ENCODE measurements around the gene DNAJB2.

The DNAJB2 gene

DNA sequence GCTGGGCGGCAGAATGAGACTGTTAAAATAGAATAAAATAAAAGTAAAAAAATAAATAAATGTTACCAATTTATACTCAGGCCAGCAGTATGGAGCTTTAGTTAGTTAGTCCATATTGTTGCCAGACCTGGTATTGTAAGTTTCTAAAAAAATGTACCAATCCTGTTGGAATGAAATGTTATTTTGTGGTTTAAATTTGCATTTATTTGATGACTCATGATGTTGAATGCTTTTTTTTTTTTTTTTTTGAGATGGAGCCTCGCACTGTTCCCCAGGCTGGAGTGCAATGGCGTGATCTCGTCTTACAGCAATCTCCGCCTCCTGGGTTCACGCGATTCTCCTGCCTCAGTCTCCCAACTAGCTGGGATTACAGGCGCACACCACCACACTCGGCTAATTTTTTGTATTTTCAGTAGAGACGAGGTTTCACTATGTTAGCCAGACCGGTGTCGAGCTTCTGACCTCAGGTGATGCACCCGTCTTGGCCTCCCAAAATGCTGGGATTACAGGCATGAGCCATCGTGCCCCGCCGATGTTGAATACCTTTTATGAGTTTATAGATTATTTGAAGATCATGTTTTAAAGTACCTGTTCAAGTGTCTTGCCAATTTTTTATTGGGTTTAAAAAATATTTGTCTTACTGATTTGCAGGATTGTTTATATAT, 35.8 kb downstream of the DNAJB2 start:
- TF ChIP-seq, protein P1, sequence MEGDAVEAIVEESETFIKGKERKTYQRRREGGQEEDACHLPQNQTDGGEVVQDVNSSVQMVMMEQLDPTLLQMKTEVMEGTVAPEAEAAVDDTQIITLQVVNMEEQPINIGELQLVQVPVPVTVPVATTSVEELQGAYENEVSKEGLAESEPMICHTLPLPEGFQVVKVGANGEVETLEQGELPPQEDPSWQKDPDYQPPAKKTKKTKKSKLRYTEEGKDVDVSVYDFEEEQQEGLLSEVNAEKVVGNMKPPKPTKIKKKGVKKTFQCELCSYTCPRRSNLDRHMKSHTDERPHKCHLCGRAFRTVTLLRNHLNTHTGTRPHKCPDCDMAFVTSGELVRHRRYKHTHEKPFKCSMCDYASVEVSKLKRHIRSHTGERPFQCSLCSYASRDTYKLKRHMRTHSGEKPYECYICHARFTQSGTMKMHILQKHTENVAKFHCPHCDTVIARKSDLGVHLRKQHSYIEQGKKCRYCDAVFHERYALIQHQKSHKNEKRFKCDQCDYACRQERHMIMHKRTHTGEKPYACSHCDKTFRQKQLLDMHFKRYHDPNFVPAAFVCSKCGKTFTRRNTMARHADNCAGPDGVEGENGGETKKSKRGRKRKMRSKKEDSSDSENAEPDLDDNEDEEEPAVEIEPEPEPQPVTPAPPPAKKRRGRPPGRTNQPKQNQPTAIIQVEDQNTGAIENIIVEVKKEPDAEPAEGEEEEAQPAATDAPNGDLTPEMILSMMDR (IDR thresholded peaks at IDR 0.05; ENCODE audit: borderline replicate concordance, insufficient read depth, low read depth, low read length) = no peak
- H3K4me3 ChIP-seq (ENCODE audit: low read depth, low read length) = no peak overlapping the region

DNA sequence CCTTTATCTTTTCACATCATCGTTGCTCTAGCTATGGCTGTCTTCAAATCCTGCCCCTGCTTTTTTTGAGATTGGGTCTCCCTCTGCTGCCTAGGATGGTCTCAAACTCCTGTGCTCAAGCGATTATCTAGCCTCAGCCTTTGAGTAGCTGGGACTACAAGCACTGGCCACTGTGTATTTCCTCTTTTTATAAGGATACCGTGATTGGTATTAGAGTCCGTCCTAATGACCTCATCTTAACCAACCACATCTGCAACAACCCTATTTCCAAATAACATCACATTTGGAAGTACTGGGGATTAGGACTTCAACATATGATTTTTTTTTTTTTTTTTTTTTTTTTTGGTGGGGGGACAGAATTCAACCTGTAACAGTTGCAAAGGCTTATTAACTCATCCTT, 44.3 kb downstream of the DNAJB2 start:
- H3K4me3 ChIP-seq (ENCODE audit: low read depth, low read length) = no peak overlapping the region
- TF ChIP-seq, protein P1 (IDR thresholded peaks at IDR 0.05; ENCODE audit: borderline replicate concordance, insufficient read depth, low read depth, low read length) = no peak

DNA sequence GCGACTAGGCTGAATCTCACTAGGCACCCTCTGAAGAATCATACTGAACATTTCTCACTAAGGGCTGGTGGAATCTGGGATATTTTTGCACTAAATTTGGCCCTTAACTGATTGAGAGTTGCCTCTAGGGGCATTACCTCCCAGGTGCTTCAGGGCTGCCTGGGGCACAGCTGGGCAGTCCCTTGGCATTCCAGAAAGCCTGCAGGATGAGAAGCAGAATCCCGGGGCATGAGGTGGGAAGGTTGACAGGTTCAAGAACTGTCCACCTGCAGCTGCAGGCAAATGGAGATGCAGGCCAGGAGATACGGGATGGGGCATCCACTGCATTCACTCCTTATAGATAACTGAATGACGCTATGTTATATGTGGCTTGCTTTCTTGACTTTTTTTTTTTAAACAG, 46.0 kb downstream of the DNAJB2 start:
- TF ChIP-seq, protein P1 (IDR thresholded peaks at IDR 0.05; ENCODE audit: borderline replicate concordance, insufficient read depth, low read depth, low read length) = no peak
- no peak overlapping the region for H3K4me3 ChIP-seq (ENCODE audit: low read depth, low read length)

DNA sequence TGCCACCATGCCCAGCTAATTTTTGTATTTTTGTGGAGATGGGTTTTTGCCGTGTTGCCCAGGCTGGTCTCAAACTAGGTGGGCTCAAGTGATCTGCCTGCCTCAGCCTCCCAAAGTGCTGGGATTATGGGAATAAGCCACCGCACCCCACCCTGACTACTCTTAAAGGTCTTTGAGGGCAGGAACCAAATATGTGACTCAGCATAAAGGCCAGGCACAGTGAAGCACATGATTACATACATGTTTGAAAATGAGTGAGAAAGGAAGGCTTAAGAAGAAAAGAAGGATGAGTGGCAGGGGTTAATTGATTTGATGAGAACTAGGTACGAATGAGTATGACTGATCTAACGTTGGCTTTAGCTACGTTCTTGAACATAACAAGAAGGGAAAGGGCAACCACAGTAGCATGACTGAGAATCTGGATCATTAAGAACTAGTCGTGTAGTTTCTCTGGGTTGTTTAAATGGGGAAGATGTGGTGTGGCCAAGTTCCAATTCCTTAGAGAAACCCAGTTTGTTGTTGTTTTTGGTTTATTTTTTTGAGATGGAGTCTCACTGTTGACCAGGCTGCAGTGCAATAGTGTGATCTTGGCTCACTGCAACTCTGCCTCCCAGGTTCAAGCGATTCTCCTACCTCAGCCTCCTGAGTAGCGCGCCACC, 46.6 kb downstream of the DNAJB2 start:
- TF ChIP-seq, protein P1 (IDR thresholded peaks at IDR 0.05; ENCODE audit: borderline replicate concordance, insufficient read depth, low read depth, low read length) = no peak

DNA sequence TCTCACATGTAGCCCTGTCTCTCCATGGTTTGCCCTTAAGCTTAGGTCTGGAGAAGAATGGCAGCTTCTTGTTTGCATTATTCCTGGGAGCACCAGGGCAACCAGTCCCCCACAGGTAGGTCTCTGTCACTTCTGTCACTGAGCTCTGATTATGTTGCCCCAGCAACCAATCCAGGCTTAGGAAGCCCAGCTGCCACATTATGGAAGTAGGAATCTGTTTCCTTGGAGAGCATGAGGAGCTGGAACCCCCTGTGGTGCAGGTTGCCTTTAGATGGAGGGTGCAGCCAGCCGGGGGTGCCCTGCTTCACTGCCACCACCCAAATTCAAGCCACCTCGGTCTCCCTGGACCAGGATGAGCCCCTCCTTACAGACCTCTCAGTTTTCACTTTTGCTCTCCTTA, 48.6 kb downstream of the DNAJB2 start:
- TF ChIP-seq, protein P1 (IDR thresholded peaks at IDR 0.05; ENCODE audit: borderline replicate concordance, insufficient read depth, low read depth, low read length) = no peak
- no peak overlapping the region for H3K4me3 ChIP-seq (ENCODE audit: low read depth, low read length)

More for the DNA sequence above, 46.6 kb downstream of the DNAJB2 start:
- no peak overlapping the region for H3K4me3 ChIP-seq (ENCODE audit: low read depth, low read length)

DNA sequence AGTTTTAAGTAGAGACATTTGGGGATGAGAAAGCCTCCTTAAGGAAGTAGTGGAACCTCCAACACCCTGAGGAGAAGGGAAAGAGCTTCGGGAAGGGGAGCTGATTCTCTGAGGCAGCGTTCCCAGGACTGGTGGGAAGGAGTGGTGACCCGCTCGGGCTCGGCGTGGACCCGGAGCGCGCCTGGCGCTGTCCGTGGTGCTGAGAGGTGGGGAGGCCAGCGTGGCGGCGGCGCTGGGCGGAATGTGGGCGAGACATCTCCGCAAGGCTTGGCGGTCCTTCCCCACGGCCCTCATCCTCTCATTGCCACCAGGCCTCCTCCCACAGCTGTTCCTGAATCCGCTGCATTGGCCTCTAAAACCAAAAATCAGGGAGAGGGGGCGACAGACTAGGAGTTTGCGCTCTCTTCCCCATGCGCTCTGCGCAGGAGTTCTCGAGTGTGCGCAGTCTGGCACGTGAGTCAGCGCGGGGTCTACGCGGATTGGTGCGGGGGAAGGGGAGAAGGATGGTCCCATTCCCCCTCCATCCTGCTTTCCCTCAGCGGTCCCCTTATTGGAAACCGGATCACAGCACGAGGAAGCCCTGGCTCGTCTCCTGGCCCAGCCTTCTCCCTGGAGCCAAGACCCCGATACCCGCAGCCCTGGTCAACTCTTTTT, 52.5 kb downstream of the DNAJB2 start:
- H3K4me3 ChIP-seq (ENCODE audit: low read depth, low read length) = no peak overlapping the region

More for the DNA sequence above, 52.5 kb downstream of the DNAJB2 start:
- TF ChIP-seq, protein P1 (IDR thresholded peaks at IDR 0.05; ENCODE audit: borderline replicate concordance, insufficient read depth, low read depth, low read length) = no peak
